Skeletal muscle satellite cell (primary cell): ENCODE results near the gene SLC35D3. TPM values are rescaled to one million over a fixed set of nuclear protein-coding genes. Genes with fewer than 3 reads are reported as not detected.
"Not testable (repeated sequence)": the region's sequence is repeated elsewhere in the genome, so short reads cannot be mapped to it uniquely, and the experiment has no call there.

Experiments
- H3K27me3 ChIP-seq: 2 replicates; pipeline ENCODE4 v1.7.0; 2013; ENCODE audit warnings: low read length; ENCODE audit not compliant: control insufficient read depth, insufficient read depth
- H3K36me3 ChIP-seq: 2 replicates; pipeline ENCODE4 v1.7.0; 2013; ENCODE audit warnings: mild to moderate bottlenecking, control low read depth, low read length; ENCODE audit not compliant: insufficient read depth
- H3K4me1 ChIP-seq: 2 replicates; pipeline ENCODE4 v1.7.0; 2013; ENCODE audit warnings: low read length; ENCODE audit not compliant: control insufficient read depth, insufficient read depth
- H3K4me2 ChIP-seq: 2 replicates; pipeline ENCODE4 v1.7.0; 2013; ENCODE audit warnings: mild to moderate bottlenecking, low read length
- H3K4me3 ChIP-seq: 2 replicates; pipeline ENCODE4 v1.7.0; 2013; ENCODE audit warnings: low read length
- H3K9ac ChIP-seq: 2 replicates; pipeline ENCODE4 v1.7.0; 2013; ENCODE audit warnings: mild to moderate bottlenecking, low read depth, low read length, moderate library complexity
- H3K9me3 ChIP-seq: replicated peaks from 2 replicates; pipeline ENCODE4 v1.7.0; 2013; ENCODE audit warnings: mild to moderate bottlenecking, control low read depth, low read length
- total RNA-seq: library from RNA; depleted of rRNA; stranded (reverse); fragments of >200 nt; gene quantifications from 2 replicates; pipeline ENCODE4 v1.2.3, GENCODE V29; 2012; rRNA removed

SLC35D3 gene
- not detected in 2 replicates for total RNA-seq

DNA sequence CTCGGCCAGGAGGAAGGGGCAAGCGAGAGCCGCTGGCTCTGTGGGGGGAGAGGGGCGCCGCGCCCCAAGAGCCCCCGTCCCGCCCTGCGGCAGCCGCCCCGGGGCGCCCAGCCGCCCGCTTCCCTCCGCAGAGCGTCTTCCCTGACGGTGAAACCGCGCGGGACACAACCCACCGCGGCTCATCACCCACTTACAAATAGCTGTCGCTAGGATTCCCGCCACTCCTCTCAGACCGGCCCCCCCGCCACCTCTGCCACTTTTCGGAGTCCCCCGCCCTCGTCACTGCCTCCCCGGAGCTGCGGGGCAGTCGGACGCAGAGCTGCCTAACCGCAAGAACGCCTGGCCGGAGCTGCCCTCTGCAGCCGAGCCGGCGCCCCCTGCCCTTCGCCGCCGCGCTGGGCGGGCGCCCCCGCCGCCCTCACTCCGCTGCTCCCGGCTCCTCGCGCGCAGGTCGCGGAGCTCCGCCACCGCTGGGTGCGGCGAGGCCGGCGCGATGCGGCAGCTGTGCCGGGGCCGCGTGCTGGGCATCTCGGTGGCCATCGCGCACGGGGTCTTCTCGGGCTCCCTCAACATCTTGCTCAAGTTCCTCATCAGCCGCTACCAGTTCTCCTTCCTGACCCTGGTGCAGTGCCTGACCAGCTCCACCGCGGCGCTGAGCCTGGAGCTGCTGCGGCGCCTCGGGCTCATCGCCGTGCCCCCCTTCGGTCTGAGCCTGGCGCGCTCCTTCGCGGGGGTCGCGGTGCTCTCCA is at the start of gene SLC35D3:
SLC35D3 (plus strand) TSS at position 366 of the 749 bp plus-strand sequence; CDS start at position 494, 128 bp downstream.
- no peak within 1 kb of the TSS for H3K9ac ChIP-seq
- H3K4me1 ChIP-seq, result peaks cover 30% of the 10 kb centered on the region
- no peaks in the 10 kb centered on the region for H3K36me3 ChIP-seq
- peak within 1 kb of the TSS; percentile 70 for H3K4me3 ChIP-seq
- no peaks in the 10 kb centered on the region for H3K9me3 ChIP-seq
- peak within 1 kb of the TSS; percentile 94 for H3K4me2 ChIP-seq
- peaks cover 53% of the 10 kb centered on the region for H3K27me3 ChIP-seq

GRCh38 chr6:136873748-136874147 is 48.4 kb upstream of the SLC35D3 start:
- H3K4me2 ChIP-seq, result no peak overlapping the region
- no peaks in the 10 kb centered on the region for H3K27me3 ChIP-seq
- H3K9ac ChIP-seq, result no peak overlapping the region
- H3K36me3 ChIP-seq, result peaks cover 6% of the 10 kb centered on the region
- peaks cover 12% of the 10 kb centered on the region for H3K9me3 ChIP-seq
- no peak overlapping the region for H3K4me3 ChIP-seq
- no peaks in the 10 kb centered on the region for H3K4me1 ChIP-seq

DNA sequence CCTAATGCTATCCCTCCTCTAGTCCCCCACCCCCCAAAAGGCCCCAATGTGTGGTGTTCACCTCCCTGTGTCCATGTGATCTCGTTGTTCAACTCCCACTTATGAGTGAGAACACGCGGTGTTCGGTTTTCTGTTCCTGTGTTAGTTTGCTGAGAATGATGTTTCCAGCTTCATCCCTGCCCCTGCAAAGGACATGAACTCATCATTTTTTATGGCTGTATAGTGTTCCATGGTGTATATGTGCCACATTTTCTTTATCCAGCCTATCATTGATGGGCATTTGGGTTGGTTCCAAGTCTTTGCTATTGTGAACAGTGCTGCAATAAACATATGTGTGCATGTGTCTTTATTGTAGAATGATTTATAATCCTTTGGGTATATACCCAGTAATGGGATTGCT is 45.6 kb upstream of the SLC35D3 start:
- H3K9ac ChIP-seq, H3K4me2 ChIP-seq, H3K4me3 ChIP-seq, H3K36me3 ChIP-seq, H3K4me1 ChIP-seq, H3K27me3 ChIP-seq: not testable (repeated sequence)
- H3K9me3 ChIP-seq, result peaks cover 12% of the 10 kb centered on the region

DNA sequence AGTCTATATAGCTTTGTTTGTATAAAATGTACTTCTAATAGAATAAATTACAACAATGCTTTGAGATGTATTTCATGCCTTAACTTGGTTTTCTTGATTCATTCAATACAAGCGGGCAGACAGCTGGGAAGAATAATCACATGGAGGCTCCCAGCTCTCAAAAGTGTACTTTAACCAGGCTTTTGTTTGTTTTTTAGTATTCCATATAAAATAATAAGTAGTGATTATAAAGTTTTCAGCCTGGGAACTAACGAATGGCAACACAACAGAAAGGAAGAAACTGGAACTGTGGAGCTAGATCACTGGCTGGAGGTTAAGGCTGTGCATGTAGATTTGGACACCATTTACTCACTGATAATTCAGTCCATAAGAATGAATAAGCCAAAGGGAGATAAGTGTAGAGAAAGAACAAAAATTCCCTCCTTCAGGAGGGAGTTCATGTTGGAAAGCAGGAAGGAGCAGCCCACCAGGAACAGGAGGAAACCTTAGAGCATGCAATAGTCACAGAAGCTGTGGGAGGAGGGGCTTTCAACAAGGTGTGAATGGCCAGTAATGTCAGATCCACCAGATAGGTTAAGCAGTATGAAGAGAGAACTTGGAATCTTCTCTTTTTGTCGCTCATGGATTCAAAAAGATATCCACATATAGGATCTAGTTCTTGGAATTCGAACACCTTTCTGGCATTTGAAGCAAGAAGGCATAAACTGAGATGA is 41.2 kb upstream of the SLC35D3 start:
- H3K4me2 ChIP-seq, result no peak overlapping the region
- H3K27me3 ChIP-seq, result no peaks in the 10 kb centered on the region
- H3K4me1 ChIP-seq, result no peaks in the 10 kb centered on the region
- H3K9me3 ChIP-seq, result no peaks in the 10 kb centered on the region
- H3K9ac ChIP-seq, result no peak overlapping the region
- H3K4me3 ChIP-seq, result no peak overlapping the region
- no peaks in the 10 kb centered on the region for H3K36me3 ChIP-seq

- Histone ChIP-seq H3K4me1 (no peaks in the 10 kb centered on the region), H3K27me3 (no peaks in the 10 kb centered on the region), H3K4me3 (no peak overlapping the region), H3K4me2 (no peak overlapping the region), H3K9me3 (no peaks in the 10 kb centered on the region), H3K9ac (no peak overlapping the region), H3K36me3 (no peaks in the 10 kb centered on the region)
These were observed 36.0 kb upstream of the SLC35D3 start for GRCh38 chr6:136886091-136886490.

GRCh38 chr6:136887953-136888352 is 34.1 kb upstream of the SLC35D3 start:
- H3K4me3 ChIP-seq, result no peak overlapping the region
- no peaks in the 10 kb centered on the region for H3K4me1 ChIP-seq
- no peaks in the 10 kb centered on the region for H3K27me3 ChIP-seq
- no peaks in the 10 kb centered on the region for H3K9me3 ChIP-seq
- no peak overlapping the region for H3K9ac ChIP-seq
- H3K36me3 ChIP-seq, result no peaks in the 10 kb centered on the region
- no peak overlapping the region for H3K4me2 ChIP-seq

GRCh38 chr6:136889271-136890193 is 32.6 kb upstream of the SLC35D3 start:
- Histone ChIP-seq H3K36me3 (no peaks in the 10 kb centered on the region), H3K9ac (no peak overlapping the region), H3K27me3 (no peaks in the 10 kb centered on the region), H3K4me3 (no peak overlapping the region), H3K4me2 (no peak overlapping the region), H3K4me1 (no peaks in the 10 kb centered on the region), H3K9me3 (no peaks in the 10 kb centered on the region)

GRCh38 chr6:136890194-136890839 is 31.8 kb upstream of the SLC35D3 start:
- no peaks in the 10 kb centered on the region for H3K36me3 ChIP-seq
- H3K4me3 ChIP-seq, result no peak overlapping the region
- H3K9ac ChIP-seq, result no peak overlapping the region
- no peaks in the 10 kb centered on the region for H3K4me1 ChIP-seq
- H3K27me3 ChIP-seq, result no peaks in the 10 kb centered on the region
- H3K9me3 ChIP-seq, result no peaks in the 10 kb centered on the region
- H3K4me2 ChIP-seq, result no peak overlapping the region

DNA sequence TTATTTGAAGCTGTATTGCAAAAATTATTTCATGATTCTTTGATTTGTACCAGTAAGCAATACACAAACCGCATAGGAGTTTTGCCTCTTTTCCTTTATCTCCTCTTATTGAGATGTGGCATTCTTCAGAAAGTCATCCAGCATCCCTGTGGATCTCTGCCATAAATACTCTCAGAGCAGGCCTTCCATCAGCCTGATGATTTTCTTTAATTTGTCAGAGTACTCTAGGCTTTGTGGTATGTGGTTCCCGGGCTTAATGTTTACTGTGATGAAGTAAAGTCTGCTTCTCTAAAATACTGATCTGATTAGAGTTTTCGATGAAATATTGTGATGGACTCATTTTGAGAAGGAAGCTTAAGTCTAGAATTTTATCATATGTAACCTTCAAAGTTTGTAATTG is 31.1 kb upstream of the SLC35D3 start:
- no peak overlapping the region for H3K4me3 ChIP-seq

DNA sequence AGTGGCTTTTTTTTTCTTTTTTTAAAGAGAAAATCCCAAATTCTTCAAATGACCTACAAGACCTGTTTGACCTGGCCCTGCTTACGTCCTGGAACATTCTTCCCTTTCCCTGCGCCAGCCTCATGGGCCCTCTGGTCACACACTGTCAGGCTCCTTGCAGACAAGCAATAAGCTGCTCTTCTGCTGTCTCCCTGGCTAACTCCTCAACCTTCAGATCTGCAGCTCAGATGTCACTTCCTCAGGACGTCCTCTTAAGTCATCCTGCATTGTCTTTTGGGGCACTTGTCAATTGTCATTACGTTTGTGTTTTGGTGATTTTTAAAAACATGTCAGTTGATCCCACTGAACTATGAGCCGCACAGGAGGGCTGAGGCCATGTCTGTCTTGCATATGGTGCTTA is 28.9 kb upstream of the SLC35D3 start:
- no peaks in the 10 kb centered on the region for H3K36me3 ChIP-seq
- H3K9ac ChIP-seq, result no peak overlapping the region
- no peak overlapping the region for H3K4me2 ChIP-seq
- H3K4me3 ChIP-seq, result no peak overlapping the region
- no peaks in the 10 kb centered on the region for H3K4me1 ChIP-seq
- H3K9me3 ChIP-seq, result no peaks in the 10 kb centered on the region
- no peaks in the 10 kb centered on the region for H3K27me3 ChIP-seq

More for the DNA sequence above, 31.1 kb upstream of the SLC35D3 start:
- Histone ChIP-seq H3K9ac (no peak overlapping the region), H3K27me3 (no peaks in the 10 kb centered on the region), H3K4me1 (no peaks in the 10 kb centered on the region), H3K9me3 (no peaks in the 10 kb centered on the region), H3K4me2 (no peak overlapping the region), H3K36me3 (no peaks in the 10 kb centered on the region)

- no peak overlapping the region for H3K9ac ChIP-seq
- no peak overlapping the region for H3K4me2 ChIP-seq
- H3K4me3 ChIP-seq, result no peak overlapping the region
- no peaks in the 10 kb centered on the region for H3K27me3 ChIP-seq
- H3K4me1 ChIP-seq, result no peaks in the 10 kb centered on the region
- H3K36me3 ChIP-seq, result no peaks in the 10 kb centered on the region
- no peaks in the 10 kb centered on the region for H3K9me3 ChIP-seq
These were observed 26.2 kb upstream of the SLC35D3 start for GRCh38 chr6:136895901-136896300.
